Cardiac muscle cell (in vitro differentiated cells and primary cell): Measurements from ENCODE around the gene CPNE6. TPM values are rescaled to one million over a fixed set of nuclear protein-coding genes. Genes with fewer than 3 reads are reported as not detected.

Source experiments
- DNase-seq, 2 donors: peaks; one replicate each; pipeline versions ENCODE4 v3.0.0 to v3.0.0-alpha.2; 2010 to 2017; ENCODE audit warnings: low read depth in 1 of 2, low spot score in 1 of 2
- H3K27ac ChIP-seq: fragments of 200-600 bp; sonication (generic); 2 replicates; pipeline ENCODE4 v1.5.1; 2016
- H3K27me3 ChIP-seq: fragments of 200-600 bp; sonication (generic); 2 replicates; pipeline ENCODE4 v1.6.0; 2016; ENCODE audit warnings: control low read depth
- H3K36me3 ChIP-seq: fragments of 200-600 bp; sonication (generic); 2 replicates; pipeline ENCODE4 v1.5.1; 2016; ENCODE audit warnings: control low read depth
- H3K4me1 ChIP-seq: fragments of 200-600 bp; sonication (generic); 2 replicates; pipeline ENCODE4 v1.8.1; 2017; ENCODE audit warnings: low read depth, mild to moderate bottlenecking, mixed run types
- H3K4me3 ChIP-seq: fragments of 200-600 bp; sonication (generic); 2 replicates; pipeline ENCODE4 v1.5.1; 2016; ENCODE audit warnings: mild to moderate bottlenecking
- H3K9me3 ChIP-seq: fragments of 200-600 bp; sonication (generic); 2 replicates; pipeline ENCODE4 v1.5.1; 2017; ENCODE audit warnings: low read depth, mild to moderate bottlenecking, control low read depth
- CTCF ChIP-seq: IDR thresholded peaks from 2 replicates; pipeline ENCODE4 v1.5.1; 2012; ENCODE audit warnings: low read depth, mild to moderate bottlenecking, low read length
- polyA plus RNA-seq: library from polyadenylated mRNA; unstranded; fragments of >200 nt; fragmentation: Nextera tagmentation; extraction: Ambion mirVana; gene quantifications from 2 replicates; pipeline ENCODE4 v1.2.1, GENCODE V29; 2016
- total RNA-seq: library from RNA; depleted of rRNA; stranded (reverse); fragments of >200 nt; gene quantifications from 2 replicates; pipeline ENCODE4 v1.2.3, GENCODE V29; 2016

CPNE6 gene
- total and polyA plus RNA-seq, 2 experiments from 2014 or later = 0.12 to 0.43 TPM

DNA sequence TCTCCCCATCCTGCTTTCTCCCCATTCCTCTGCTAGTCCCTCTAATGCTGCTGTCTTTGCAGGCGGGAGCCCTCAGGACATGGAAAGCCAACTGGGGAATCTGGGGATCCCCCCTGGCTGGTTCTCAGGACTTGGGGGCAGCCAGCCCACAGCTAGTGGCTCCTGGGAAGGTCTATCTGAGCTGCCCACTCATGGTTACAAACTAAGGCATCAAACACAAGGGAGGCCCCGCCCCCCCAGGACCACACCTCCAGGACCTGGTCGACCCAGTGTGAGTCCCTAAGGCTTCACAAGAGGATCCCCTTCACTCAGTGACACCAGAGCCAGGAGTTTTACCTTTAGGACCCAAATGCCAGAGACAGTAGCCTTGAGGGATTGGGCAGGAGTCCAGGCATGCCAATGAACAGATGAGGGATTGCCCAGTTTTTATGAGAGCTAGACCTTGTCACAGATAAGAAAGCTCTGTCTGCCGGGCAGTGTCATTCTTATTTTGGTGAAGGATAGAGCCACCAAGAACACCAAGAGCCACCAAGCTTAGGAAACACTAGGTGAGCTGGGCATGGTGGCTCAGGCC, 8.0 kb upstream of the CPNE6 start:
- TF ChIP-seq CTCF = no peak
- Histone ChIP-seq H3K27ac (no peak overlapping the region), H3K4me1 (no peaks in the 10 kb centered on the region), H3K4me3 (no peak overlapping the region), H3K9me3 (no peaks in the 10 kb centered on the region), H3K36me3 (no peaks in the 10 kb centered on the region), H3K27me3 (no peaks in the 10 kb centered on the region)
- DNase-seq = no peak

DNA sequence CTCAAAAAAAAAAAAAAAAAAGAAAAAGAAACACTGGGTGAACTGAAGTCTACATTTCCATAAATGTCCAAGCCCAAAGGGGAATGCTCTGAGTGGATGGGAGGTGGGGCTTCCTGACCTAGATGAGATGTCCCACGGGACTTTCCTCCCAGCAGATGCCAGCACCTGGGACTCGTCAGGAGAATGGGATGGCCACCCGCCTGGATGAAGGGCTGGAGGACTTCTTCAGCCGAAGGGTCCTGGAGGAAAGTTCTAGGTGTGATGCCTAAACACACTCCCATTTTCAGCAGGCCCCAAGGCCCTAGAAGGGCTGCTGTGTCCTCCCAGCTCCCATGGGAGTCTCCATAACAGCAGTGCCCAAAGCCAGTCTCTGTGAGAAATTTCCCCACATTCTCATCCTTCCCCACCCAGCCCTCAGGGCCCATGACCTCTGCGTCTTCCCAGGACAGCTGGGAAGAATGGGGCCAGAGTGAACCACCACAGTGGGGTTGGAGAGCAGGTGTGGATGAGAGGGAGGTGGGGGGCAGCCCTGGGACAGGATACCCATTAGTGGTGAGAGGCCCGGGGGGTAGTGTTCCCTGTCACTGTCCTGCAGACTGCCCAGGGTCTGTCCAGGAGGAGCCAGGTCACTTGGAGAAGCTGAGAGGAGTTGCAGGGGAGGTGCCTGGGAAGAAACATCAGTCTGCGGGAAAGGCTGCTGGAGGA, 7.1 kb upstream of the CPNE6 start:
- H3K27ac ChIP-seq = no peak overlapping the region
- DNase-seq = no peak
- H3K27me3 ChIP-seq = no peaks in the 10 kb centered on the region
- no peaks in the 10 kb centered on the region for H3K36me3 ChIP-seq
- no peak overlapping the region for H3K4me3 ChIP-seq
- no peaks in the 10 kb centered on the region for H3K4me1 ChIP-seq
- TF ChIP-seq CTCF = no peak
- no peaks in the 10 kb centered on the region for H3K9me3 ChIP-seq

DNA sequence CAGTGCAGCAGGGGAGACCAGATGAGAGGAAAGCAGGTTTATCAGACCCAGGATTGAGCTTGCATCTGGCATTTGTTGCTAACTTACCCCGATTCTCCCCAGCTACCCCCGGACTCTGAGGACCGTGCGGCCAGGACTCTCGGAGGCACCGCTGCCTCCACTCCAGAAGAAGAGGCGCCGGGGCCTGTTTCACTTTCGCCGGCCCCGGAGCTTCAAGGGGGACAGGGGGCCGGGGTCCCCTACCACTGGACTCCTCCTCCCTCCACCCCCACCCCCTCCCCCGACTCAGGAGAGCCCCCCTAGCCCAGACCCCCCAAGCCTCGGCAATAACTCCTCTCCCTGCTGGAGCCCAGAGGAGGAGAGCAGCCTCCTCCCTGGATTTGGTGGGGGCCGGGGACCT, 6.5 kb upstream of the CPNE6 start:
- no peaks in the 10 kb centered on the region for H3K36me3 ChIP-seq
- no peak for DNase-seq
- no peak for TF ChIP-seq CTCF
- no peak overlapping the region for H3K4me3 ChIP-seq
- H3K9me3 ChIP-seq = no peaks in the 10 kb centered on the region
- H3K4me1 ChIP-seq = no peaks in the 10 kb centered on the region
- no peaks in the 10 kb centered on the region for H3K27me3 ChIP-seq
- no peak overlapping the region for H3K27ac ChIP-seq

- no peak for TF ChIP-seq CTCF
- no peak overlapping the region for H3K4me3 ChIP-seq
- DNase-seq = no peak
- H3K36me3 ChIP-seq = no peaks in the 10 kb centered on the region
- H3K27me3 ChIP-seq = no peaks in the 10 kb centered on the region
- H3K9me3 ChIP-seq = no peaks in the 10 kb centered on the region
- H3K4me1 ChIP-seq = no peaks in the 10 kb centered on the region
- no peak overlapping the region for H3K27ac ChIP-seq
These were observed 6.0 kb upstream of the CPNE6 start for GRCh38 chr14:24065408-24065807.

DNA sequence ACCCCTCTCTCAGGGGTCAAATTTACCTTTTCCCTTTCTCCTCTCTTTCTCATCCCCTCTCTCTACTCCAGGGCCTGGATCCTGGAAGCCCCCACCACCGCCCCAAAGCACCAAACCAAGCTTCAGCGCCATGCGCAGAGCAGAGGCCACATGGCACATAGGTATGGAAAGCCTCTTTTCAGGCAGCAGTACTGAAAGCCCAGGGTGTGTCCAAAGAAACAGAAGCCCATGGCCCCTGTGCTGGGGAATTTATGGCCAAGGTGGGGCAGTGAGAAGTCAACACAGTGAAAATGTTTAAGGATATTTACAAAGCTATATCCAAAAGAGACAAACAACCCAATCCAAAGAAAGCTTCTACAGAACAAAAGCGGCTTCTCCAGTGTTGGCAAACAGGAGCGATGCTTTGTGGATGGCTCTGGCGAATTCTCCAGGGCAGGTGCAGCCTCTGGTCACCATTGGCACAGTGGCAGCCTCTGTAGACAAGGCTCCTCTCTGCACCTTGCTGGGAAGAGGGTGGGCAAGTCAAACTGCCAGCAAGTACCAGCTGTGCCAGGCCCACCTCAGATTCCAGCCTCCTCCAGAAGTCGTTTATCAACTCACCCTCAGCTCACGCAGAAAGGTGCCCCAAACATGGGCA, 4.7 kb upstream of the CPNE6 start:
- DNase-seq = no peak
- H3K27ac ChIP-seq = no peak overlapping the region
- H3K4me3 ChIP-seq = no peak overlapping the region
- no peaks in the 10 kb centered on the region for H3K27me3 ChIP-seq
- no peaks in the 10 kb centered on the region for H3K9me3 ChIP-seq
- no peaks in the 10 kb centered on the region for H3K4me1 ChIP-seq
- TF ChIP-seq CTCF = no peak
- no peaks in the 10 kb centered on the region for H3K36me3 ChIP-seq
